H1 (cell line): ENCODE measurements around the gene CREG2. TPM values are rescaled to one million over a fixed set of nuclear protein-coding genes. Genes with fewer than 3 reads are reported as not detected.

ENCODE experiments used
- CREB1 ChIP-seq: IDR thresholded peaks from 2 replicates; pipeline ENCODE4 v1.6.1; 2012; ENCODE audit warnings: inconsistent platforms
- GABPA ChIP-seq: IDR thresholded peaks from 2 replicates; pipeline ENCODE4 v1.6.1; 2011; ENCODE audit warnings: mild to moderate bottlenecking, low read length, moderate library complexity, borderline replicate concordance; ENCODE audit not compliant: insufficient read depth
- SIX5 ChIP-seq: IDR thresholded peaks from 2 replicates; pipeline ENCODE4 v1.6.1; 2011; ENCODE audit warnings: mild to moderate bottlenecking, low read depth, low read length
- polyA plus RNA-seq, 7 experiments: library from polyadenylated mRNA; depleted of rRNA in 3 of 7; stranded (reverse) in 5 of 7; unstranded in 2 of 7; fragments of >200 nt in 5 of 7; fragments of 200-250 nt in 2 of 7; gene quantifications; 1 replicate in 5 of 7; 2 replicates in 1 of 7; 4 replicates in 1 of 7; pipeline versions ENCODE4 v1.2.1 to v1.2.3, GENCODE V29; 2011 to 2013; ENCODE audit warnings: missing spikeins in 2 of 7, mixed read lengths in 2 of 7
- total RNA-seq: library from RNA; stranded (reverse); fragmentation: NEBNext Ultra II Directional; extraction: Animal tissue kit (Norgen Biotek cat#: 25700); gene quantifications from 2 replicates; pipeline ENCODE4 v1.2.1, GENCODE V29; 2021

CREG2 gene
- total and polyA plus RNA-seq, 2 of the 8 experiments (the other 6 are each of a cell fraction or from before 2014, with no cell fraction given): 2.0 to 2.2 TPM

- TF ChIP-seq SIX5 (no peak), CREB1 (no peak), GABPA (no peak)
These were observed 58.3 kb downstream of the CREG2 start (continued) for GRCh38 chr2:101329026-101329425.
